ENCODE data around the gene KCNK5. TPM values are rescaled to one million over a fixed set of nuclear protein-coding genes. Genes with fewer than 3 reads are reported as not detected.
A peak's percentile ranks its signal among the peaks of the same experiment; 100 is the strongest.

The KCNK5 gene, protein sequence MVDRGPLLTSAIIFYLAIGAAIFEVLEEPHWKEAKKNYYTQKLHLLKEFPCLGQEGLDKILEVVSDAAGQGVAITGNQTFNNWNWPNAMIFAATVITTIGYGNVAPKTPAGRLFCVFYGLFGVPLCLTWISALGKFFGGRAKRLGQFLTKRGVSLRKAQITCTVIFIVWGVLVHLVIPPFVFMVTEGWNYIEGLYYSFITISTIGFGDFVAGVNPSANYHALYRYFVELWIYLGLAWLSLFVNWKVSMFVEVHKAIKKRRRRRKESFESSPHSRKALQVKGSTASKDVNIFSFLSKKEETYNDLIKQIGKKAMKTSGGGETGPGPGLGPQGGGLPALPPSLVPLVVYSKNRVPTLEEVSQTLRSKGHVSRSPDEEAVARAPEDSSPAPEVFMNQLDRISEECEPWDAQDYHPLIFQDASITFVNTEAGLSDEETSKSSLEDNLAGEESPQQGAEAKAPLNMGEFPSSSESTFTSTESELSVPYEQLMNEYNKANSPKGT
- 0.07 TPM in 1 of 2 replicates, not detected in the other for total RNA-seq
- 0.07 TPM for total RNA-seq (2013)
- polyA plus RNA-seq = not detected in 2 replicates
- 0.07 and 0.17 TPM in 2 replicates for polyA minus RNA-seq

GRCh38 chr6:39228992-39229767 is at the start of gene KCNK5:
Gene KCNK5 (minus strand): TSS chr6:39229475. CDS start chr6:39229111, 364 bp downstream.
- H4K20me1 ChIP-seq (ENCODE audit: control insufficient read depth, insufficient read depth, low read length, poor library complexity, severe bottlenecking) = no peaks in the 10 kb centered on the region
- H3K79me2 ChIP-seq (ENCODE audit: control insufficient read depth, insufficient read depth, low read length) = no peaks in the 10 kb centered on the region
- peak within 1 kb of the TSS; percentile 54 for H2AFZ ChIP-seq (ENCODE audit: insufficient read depth, low read depth, low read length, poor library complexity, severe bottlenecking)
- Mint-ChIP-seq H3K4me3 (peak within 1 kb of the TSS; percentile 53), H3K4me1 (peaks cover 14% of the 10 kb centered on the region), H3K9me3 (ENCODE audit: insufficient read depth) (no peaks in the 10 kb centered on the region), H3K27ac (no peak within 1 kb of the TSS), H3K27me3 (peaks cover 67% of the 10 kb centered on the region)
- WGBS (ENCODE audit: insufficient coverage) = 5% methylated on average over 67 of the region's 73 CpGs
- H3K4me3 ChIP-seq (ENCODE audit: control extremely low read depth in 1 of 5, extremely low read depth in 1 of 5, insufficient read depth in 1 of 5, low read depth in 2 of 5, low read length in 4 of 5) = peak within 1 kb of the TSS in 4 of 5 experiments; percentile 4 to 36 (median 34)
- H3K36me3 ChIP-seq (replicated peaks in 1 of 2; ENCODE audit: control extremely low read depth in 1 of 2, control insufficient read depth in 1 of 2, extremely low read depth in 1 of 2, insufficient read depth in 2 of 2, low read length in 1 of 2) = no peaks in the 10 kb centered on the region
- ATAC-seq (ENCODE audit: low read depth) = peak; percentile 76
- CTCF ChIA-PET = no interaction called here
- no peak for TF ChIP-seq EZH2 (IDR thresholded peaks at IDR 0.05; ENCODE audit: borderline replicate concordance, insufficient read depth, low read depth, low read length, poor library complexity, severe bottlenecking)
- TF ChIP-seq, protein P1, sequence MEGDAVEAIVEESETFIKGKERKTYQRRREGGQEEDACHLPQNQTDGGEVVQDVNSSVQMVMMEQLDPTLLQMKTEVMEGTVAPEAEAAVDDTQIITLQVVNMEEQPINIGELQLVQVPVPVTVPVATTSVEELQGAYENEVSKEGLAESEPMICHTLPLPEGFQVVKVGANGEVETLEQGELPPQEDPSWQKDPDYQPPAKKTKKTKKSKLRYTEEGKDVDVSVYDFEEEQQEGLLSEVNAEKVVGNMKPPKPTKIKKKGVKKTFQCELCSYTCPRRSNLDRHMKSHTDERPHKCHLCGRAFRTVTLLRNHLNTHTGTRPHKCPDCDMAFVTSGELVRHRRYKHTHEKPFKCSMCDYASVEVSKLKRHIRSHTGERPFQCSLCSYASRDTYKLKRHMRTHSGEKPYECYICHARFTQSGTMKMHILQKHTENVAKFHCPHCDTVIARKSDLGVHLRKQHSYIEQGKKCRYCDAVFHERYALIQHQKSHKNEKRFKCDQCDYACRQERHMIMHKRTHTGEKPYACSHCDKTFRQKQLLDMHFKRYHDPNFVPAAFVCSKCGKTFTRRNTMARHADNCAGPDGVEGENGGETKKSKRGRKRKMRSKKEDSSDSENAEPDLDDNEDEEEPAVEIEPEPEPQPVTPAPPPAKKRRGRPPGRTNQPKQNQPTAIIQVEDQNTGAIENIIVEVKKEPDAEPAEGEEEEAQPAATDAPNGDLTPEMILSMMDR (IDR thresholded peaks at IDR 0.05) = peak; percentile 20
- peaks cover 0 to 12% (median 0%) of the 10 kb centered on the region in 3 donors for H3K9me3 ChIP-seq (ENCODE audit: control extremely low read depth in 1 of 3, control insufficient read depth in 2 of 3, insufficient read depth in 1 of 3, low read length in 2 of 3)
- H3K27me3 ChIP-seq (replicated peaks in 1 of 4; ENCODE audit: control extremely low read depth in 1 of 4, control insufficient read depth in 3 of 4, insufficient read depth in 4 of 4, low read length in 3 of 4) = peaks cover 0 to 41% (median 21%) of the 10 kb centered on the region in 4 experiments
- POLR2A ChIA-PET = no interaction called here
- H3K27ac ChIP-seq (ENCODE audit: low read length in 2 of 2) = no peak within 1 kb of the TSS
- intact Hi-C loops (cut with micrococcal nuclease) = no loop called here
- H3K9ac ChIP-seq (ENCODE audit: low read length) = peak within 1 kb of the TSS; percentile 47
- peaks cover 15 to 17% of the 10 kb centered on the region in 2 donors for H3K4me1 ChIP-seq (ENCODE audit: control insufficient read depth in 2 of 2, insufficient read depth in 2 of 2, low read length in 2 of 2)
- DNase-seq = peak; percentile 57
- H3K4me2 ChIP-seq (replicated peaks; ENCODE audit: low read depth, low read length, poor library complexity, severe bottlenecking) = peak within 1 kb of the TSS; percentile 79
